ENCODE results near the gene HOXC11.

The HOXC11 gene

DNA sequence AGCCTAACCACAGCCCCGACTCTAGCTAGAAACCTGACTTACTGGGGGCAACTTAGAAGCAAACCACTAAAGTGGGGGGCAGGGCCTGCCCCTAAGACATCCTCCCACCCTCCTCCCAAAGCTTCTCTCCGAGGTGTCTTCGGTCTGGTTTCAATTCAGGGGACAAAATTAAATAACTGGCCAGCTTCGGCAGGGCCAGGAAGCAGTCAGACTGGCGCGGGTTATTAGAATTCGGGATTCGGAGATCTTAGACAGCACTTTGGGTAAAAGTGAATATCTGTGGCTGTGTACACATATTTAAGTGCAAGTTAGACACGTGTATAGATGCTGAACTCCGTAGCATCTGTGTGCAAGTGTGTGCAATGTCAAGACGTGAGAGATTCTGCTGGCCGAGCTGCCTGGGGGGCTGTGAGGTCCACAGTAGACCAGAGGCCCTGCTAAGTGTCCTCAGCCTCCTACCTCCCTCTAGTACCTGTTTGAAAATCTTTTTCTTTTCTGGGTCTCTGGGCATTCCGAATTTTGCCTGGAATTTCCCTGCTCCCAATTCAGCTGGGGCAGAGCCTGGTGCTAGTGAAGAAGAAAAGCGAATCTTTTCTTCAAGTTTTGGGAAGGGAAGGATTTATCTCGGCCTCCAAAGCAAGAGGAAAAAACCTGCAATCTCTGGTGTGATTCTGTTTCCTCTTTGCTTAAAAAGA is 8.0 kb downstream of the HOXC11 start:
- in situ Hi-C loops (cut with MboI; ENCODE audit: low pct_unique_long_range_greater_than_20kb, low sequenced_read_pairs), result no loop called here
- no peak for DNase-seq

DNA sequence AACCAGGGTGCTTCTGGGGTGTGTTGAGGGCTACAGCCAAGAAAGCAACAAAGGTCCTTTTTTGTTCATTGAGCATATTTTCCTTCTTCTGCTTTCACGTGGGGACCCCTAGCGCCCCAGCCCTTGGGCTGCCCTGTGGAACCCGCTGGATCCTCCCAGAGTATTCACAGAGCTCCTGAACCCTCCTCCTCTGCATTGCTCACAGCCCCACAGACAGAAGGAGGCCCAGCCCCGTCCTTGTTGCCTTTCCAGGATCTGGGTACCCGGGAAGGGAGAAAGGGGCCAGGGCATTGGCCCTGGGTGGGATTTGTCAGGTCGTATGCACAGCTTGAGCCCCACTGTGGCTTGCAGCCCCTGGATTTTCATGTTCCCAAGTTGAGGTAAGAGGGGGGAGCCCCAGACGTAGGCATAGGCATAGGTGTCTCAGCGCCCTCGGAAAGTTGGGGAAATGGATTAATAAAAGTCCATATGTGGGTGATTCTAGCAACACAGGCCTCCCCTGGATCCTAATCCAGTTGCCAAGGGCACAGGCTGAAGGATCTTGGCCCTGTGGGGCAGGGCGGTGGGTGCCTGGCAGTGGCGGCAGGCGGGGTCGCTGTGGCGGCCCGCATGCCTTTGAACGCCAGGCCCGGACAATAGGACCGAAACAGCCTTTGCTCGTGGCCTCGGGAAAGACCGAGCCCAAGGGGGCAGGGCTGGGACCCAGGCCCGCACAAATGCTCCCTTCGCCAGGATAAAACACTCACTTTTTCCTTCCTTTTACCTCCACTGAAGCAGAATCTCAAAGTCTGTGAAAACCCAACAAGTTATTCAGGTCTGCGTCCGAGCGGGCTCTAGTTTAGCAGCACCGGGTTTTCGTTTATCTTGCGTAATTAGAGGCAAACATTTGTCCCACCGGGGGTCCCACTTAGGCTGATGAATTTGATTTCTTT is 9.0 kb downstream of the HOXC11 start:
- in situ Hi-C loops (cut with MboI; ENCODE audit: low pct_unique_long_range_greater_than_20kb, low sequenced_read_pairs), result no loop called here
- DNase-seq, result no peak

DNA sequence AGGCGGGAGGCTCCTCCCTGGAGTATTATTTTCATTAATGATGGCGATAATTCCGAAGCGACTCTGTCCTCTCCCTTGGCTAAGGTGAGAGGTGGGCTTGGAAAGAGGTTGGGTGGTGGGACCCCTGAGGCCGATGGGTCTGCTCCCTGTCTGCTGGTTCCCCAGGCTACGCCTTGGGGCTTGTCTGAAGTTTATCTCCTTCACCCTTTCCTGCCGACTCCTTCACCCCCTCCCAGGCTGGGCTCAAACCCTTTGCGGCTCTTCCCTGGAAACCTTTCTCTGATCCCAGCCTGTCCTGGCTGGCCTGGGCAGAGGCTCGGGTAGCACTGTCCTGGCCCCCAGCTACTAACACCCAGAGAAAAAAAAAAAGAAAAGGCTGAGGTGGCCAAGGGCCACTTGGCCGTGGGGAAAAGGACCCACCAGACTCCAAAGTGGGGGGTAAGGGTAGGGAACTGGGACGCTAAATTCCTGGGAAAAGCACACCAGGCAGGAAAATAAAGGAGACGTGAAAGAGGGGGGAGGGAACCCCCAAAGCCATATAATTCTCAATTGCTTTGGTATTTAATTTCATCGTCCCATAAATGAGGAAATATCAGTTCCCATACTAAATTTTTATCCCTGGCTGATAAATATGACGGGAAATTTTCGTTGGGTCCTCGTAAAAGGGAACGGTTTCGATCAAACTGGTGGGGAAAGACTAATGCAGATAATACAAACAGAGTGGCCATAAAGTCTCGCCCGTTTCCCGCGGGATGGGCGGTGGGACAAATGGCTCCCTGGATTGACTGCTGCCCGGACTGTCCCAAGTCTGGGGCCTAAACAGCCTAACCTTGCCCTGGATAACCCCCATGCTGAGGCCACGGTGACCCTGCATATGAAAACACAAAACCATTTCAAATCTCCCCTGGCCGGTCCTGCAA is 10.0 kb downstream of the HOXC11 start:
- no peak for DNase-seq
- in situ Hi-C loops (cut with MboI; ENCODE audit: low pct_unique_long_range_greater_than_20kb, low sequenced_read_pairs), result no loop called here

DNA sequence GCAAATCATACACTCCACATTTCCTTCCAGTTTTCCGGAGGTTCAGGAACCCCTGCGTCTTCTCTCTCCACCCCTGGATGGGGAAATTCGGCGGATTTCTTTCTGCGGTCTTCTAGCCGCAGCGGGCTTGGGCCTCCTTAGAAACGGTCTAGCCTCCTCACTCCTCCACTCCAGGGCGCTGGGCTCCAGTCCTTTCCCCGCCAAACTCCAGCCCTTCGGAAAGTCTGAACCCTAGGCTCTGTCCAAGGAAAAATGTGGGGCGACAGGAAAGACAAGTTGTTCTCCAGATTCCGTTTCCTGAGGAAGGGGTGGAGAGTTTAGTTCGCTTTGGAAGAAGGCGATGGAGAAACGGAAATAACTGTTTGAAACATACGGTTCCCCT is 10.6 kb downstream of the HOXC11 start:
- in situ Hi-C loops (cut with MboI; ENCODE audit: low pct_unique_long_range_greater_than_20kb, low sequenced_read_pairs), result no loop called here
- no peak for DNase-seq

DNA sequence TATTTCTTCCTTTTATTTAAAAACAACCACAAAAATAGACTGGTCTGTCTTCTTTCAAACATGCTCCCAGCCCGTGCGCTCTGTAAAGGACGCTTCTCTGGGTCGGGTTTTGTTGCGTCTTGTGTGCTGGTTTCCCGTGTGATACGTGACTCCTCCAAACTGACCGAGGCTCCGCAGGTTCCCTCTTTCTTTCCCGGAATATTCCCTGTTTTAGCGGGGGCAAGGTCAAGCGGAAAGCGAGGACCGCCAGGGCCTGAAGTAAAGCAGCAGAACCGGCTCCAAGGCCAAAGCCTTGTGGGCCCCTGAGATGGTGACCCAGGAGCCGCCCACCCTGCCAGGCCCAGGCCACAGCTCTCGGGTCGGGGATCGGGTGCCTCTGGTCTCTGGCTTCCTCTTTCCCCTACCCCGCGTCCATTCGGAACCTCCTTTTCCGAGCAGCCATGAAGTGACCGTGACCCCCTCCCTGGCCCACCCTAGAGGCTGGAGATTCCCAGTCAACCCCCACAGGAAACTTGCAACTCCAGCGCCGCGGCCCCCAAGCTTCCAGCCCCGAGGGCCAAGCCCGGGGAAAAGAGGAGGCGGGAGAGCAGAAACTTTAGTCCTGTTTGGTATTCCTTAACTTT is 11.1 kb downstream of the HOXC11 start:
- no peak for DNase-seq
- in situ Hi-C loops (cut with MboI; ENCODE audit: low pct_unique_long_range_greater_than_20kb, low sequenced_read_pairs), result no loop called here

DNA sequence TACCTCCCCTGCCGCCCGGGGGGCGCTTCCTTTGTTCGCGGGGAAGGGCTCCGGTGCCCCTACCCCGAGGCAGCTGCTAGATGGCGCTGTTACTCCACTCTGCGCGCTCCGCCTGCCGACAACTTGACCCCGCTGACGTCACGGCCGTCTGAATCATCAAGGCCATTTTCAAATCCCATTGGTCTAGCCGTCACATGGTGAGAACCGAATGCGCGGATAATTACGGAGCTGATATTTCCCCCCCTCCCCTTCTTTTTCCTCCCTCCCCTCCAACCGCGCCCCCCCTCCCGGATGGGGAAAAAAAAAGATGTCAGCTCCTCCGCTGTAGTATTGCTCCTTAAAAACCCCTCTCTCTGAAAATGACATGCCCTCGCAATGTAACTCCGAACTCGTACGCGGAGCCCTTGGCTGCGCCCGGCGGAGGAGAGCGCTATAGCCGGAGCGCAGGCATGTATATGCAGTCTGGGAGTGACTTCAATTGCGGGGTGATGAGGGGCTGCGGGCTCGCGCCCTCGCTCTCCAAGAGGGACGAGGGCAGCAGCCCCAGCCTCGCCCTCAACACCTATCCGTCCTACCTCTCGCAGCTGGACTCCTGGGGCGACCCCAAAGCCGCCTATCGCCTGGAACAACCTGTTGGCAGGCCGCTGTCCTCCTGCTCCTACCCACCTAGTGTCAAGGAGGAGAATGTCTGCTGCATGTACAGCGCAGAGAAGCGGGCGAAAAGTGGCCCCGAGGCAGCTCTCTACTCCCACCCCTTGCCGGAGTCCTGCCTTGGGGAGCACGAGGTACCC is 12.2 kb downstream of the HOXC11 start, which contains the start of gene HOXC10:
Gene HOXC10, plus strand, starts transcription at position 246 of the 791 bp plus-strand sequence. Its CDS starts 114 bp downstream, at position 360.
- DNase-seq, result peak; percentile 93
- in situ Hi-C loops (cut with MboI; ENCODE audit: low pct_unique_long_range_greater_than_20kb, low sequenced_read_pairs), result no loop called here

DNA sequence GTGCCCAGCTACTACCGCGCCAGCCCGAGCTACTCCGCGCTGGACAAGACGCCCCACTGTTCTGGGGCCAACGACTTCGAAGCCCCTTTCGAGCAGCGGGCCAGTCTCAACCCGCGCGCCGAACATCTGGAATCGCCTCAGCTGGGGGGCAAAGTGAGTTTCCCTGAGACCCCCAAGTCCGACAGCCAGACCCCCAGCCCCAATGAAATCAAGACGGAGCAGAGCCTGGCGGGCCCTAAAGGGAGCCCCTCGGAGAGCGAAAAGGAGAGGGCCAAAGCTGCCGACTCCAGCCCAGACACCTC is 12.7 kb downstream of the HOXC11 start:
- DNase-seq, result no peak

DNA sequence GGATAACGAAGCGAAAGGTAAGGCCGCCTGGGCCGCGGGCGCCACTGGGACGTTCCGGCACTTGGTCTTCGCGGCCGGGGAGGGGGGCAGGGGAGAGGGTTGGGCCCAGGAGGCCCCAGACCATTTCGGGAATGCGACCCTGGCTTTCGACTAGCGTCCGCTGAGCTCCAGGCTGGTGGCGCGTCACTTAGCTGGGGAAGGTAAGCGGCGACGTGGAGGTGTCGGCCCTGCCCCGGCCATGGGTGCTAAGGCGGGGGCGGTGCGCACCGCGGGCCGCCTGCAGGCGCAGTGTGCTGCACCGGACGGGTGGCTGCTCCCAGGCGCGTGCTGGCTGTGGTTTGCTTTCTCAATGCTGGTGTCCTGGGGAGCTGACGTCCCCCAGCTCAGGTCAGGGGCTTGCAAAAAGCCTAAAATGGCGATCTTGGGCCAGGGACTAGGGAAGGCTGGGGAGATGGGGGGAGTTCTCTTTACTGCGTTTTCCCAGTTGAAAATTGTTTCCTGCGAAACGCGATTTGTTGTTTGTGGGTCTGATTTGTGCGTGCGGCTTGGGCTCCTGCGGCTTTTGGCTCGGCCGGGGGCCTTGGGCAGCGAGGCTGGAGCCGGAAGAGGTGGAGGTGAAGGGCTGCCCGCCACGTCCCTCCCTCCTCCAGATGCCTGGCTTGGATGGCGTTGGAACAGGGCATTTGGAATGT is 13.2 kb downstream of the HOXC11 start:
- peak; percentile 74 for DNase-seq
- in situ Hi-C loops (cut with MboI; ENCODE audit: low pct_unique_long_range_greater_than_20kb, low sequenced_read_pairs), result no loop called here

More for the DNA sequence above, 12.7 kb downstream of the HOXC11 start:
- in situ Hi-C loops (cut with MboI; ENCODE audit: low pct_unique_long_range_greater_than_20kb, low sequenced_read_pairs), result no loop called here

DNA sequence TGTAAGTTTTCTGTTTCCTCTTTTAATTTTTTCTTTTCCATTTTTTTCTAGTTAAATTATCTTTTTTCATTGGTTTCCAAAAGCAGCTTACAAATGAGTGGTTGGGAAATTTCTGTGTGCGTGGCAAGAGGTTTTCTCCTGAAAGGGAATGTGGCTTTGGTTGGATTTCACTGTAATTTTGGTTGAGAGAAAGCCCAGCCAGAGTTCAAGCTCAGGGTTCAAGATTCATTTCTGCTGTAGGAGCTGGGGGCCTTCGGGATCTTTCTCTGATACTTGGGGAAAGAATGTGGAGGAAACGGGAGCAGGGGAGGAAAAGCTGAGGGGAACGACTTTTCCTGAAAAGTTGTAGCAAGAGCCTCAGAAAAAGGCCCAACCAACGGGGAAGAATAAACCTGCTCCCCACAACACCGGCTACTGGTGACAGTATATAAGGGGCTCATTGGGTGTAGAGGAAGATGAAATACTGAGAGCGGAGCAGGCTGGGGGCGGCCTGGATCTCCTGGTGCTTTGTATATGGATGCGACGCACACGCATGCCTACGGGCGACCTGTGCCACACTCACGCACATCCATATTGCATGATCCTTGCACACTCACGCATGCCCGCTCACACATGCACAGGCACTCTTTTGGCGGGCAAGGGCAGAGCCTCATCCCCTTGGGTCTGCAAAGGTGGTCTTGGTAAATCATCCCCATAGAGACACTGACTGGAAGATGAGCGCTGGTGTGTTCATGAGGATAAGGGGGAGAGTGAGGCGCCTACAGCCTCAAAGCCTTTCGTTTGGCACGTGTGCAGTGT is 14.0 kb downstream of the HOXC11 start:
- in situ Hi-C loops (cut with MboI; ENCODE audit: low pct_unique_long_range_greater_than_20kb, low sequenced_read_pairs), result no loop called here
- no peak for DNase-seq

DNA sequence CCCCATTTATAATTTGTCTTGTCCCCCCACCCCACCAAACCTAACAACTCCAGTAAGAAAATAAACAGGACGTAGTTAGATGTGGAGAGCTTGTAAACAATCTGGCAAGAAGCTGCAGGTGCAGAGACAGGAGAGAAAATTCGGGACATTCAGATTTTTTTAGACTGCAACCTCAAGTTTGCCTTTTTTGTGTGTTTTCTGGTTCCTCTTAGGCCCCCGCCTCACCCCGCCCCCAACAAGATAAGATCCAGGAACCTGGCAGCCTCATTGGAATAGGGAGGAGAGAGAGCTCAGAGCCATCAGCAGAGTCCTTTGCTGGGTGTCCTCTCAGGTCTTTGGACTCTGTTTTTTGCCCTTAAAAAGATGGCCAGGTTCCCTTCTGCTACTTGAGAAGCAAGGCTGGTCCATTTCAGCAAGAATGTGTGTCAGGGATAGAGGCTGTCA is 14.9 kb downstream of the HOXC11 start:
- peak; percentile 54 for DNase-seq
- in situ Hi-C loops (cut with MboI; ENCODE audit: low pct_unique_long_range_greater_than_20kb, low sequenced_read_pairs), result no loop called here

DNA sequence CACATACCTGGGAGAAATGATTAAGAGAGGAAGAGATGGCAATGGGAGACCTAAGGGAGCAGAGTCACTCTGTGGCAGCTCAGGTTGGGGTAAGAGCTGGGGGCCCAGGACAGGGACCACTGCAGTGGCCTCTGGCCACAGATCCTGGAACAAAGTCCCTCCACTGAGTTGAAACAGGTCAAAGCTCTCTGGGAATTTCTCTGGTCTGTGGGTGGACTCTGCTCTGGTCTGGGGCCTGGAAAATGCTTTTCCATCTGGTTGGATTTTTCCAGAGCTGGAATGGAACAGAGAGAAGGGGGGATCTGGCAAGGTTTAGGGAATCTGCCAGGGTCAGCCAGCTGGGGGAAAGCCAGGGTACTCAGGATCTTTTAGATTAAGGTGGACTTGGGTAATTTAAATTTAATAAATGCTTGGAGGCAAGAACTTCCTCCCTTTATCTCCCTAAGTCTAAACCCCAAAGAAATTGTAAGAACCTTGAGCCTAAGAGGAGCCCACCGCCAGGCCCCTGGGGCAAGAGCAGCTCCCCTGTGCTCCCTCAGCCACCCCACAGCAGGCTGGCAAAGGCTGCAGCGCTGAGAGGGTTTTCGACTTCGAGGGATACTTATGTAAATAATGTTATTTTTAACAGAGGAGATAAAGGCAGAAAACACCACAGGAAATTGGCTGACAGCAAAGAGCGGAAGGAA is 15.8 kb downstream of the HOXC11 start:
- no peak for DNase-seq
- in situ Hi-C loops (cut with MboI; ENCODE audit: low pct_unique_long_range_greater_than_20kb, low sequenced_read_pairs), result no loop called here

DNA sequence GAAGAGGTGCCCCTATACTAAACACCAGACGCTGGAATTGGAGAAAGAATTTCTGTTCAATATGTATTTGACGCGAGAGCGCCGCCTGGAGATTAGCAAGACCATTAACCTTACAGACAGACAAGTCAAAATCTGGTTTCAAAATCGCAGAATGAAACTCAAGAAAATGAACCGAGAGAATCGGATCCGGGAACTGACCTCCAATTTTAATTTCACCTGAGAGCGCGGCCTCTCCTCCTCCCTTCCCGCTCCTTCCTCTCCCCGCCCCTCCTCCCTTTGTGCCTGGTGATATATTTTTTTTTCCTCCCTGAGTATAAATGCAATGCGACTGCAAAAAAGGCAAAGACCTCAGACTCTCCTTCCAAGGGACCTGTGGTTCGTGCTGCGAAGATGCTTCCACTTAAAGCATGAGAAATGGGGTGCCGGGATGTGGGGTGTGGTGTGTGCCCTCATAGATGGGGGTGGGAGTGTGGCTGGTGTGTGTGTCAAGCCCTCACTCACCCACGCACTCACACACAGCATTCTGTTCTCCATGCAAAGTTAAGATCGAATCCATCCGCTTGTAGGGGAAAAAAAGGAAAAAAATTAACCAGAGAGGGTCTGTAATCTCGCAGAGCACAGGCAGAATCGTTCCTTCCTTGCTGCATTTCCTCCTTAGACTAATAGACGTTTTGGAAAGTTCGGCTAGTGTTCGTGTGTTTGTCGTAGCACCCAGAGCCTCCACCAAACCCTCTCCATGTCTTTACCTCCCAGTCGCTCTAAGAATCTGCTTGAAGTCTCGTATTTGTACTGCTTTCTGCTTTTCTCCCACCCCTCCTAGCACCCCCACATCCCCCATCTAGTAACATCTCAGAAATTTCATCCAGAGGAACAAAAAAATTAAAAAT is 16.5 kb downstream of the HOXC11 start:
- DNase-seq, result peak; percentile 84
- in situ Hi-C loops (cut with MboI; ENCODE audit: low pct_unique_long_range_greater_than_20kb, low sequenced_read_pairs), result no loop called here

DNA sequence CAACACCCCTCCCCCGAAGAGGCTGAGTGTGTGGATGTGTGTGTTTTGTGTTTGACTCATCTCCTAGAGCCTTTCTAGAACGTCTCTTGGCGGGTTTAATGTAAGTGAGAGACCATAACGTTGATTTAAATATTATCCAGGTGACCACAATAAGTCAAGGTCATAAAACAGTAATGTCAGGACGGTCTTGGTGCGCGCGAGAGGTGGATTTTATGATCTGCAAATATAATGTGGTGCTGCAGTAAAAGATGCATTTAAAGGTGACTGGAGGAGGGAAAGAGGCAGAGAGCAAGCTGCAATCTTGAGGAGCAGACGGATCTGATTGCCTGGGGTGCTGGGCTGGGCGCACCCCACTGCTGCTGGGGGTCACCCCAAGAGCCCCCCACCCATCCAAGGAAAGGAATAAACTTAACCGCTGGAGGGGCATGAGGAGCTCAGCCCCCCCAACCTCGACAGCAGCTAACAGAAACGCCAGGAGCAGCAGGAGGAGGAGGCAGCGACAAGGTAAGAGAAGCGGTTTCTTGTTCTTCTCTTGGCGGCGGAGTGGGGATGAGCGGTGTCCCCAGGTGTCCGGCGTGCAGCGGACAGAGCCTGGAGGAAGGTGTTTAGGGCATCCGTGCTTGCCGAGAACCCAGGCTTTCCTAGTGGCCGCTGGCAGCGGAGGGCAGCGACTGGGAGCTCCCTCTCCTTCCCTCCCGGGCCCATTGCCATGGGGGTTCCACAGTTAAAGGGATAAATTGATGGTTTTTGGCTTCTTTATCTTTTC is 17.6 kb downstream of the HOXC11 start:
- DNase-seq, result no peak
- in situ Hi-C loops (cut with MboI; ENCODE audit: low pct_unique_long_range_greater_than_20kb, low sequenced_read_pairs), result no loop called here

DNA sequence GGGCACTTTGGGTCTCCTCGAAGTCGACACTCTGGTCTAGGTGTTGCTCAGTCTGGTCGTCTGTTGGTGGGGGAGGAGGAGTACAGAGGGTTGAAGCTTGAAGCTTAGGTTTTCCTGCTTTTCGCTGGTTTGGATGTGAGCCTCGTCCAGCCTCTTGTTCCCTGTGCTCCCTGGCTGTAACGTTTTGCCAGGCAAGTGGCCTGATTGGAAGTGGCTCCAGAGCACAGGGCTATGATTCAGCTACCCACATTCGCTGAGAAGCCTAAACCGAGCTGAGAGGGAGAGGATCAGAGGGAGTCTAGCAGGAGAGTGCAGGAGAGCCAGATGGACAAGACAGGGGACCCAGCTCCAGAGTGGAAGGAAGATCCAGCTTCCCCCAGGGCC is 18.1 kb downstream of the HOXC11 start:
- in situ Hi-C loops (cut with MboI; ENCODE audit: low pct_unique_long_range_greater_than_20kb, low sequenced_read_pairs), result no loop called here
- no peak for DNase-seq

DNA sequence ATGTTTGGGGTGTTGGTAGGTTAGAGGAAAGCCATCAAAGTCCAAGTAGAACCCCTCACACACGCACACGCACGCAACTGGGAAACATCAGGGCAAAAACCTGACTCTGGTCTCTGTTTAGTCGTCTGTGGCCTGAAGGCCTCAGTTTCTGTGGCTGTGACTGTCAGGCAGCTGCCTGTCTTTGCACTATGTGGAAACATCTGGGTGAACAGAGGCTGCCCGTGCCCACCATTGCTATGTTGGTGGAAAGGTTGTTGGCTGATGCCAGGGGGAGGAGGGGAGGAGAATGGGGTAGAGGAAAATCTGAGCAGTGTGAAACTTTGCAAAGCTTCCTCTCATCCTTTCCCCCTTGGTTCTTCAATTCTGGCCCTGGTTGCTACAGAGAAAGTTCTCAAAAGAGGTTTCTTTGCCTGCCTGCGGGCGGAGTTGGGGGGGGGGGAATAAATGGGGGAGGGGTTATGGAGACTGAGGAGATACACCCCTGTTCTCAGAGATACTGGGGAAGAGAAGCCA is 19.5 kb downstream of the HOXC11 start:
- no peak for DNase-seq
- in situ Hi-C loops (cut with MboI; ENCODE audit: low pct_unique_long_range_greater_than_20kb, low sequenced_read_pairs), result no loop called here

Data from KBM-7 (cell line).